ENCODE results near the gene KLF7.

KLF7 gene

GRCh38 chr2:207165121-207166038, at the start of gene KLF7:
Gene KLF7, minus strand, starts transcription at chr2:207165948. Its CDS starts 380 bp downstream, at chr2:207165568.
- peak within 1 kb of the TSS; percentile 93 for H3K27ac ChIP-seq
- no peak for TF ChIP-seq CTCF (conservative IDR thresholded peaks at IDR 0.05)

- TF ChIP-seq CTCF (conservative IDR thresholded peaks at IDR 0.05), result no peak
- H3K27ac ChIP-seq, result no peak overlapping the region
Measured at GRCh38 chr2:207215308-207215707, 49.6 kb upstream of the KLF7 start.

- no peak for TF ChIP-seq CTCF (conservative IDR thresholded peaks at IDR 0.05)
- H3K27ac ChIP-seq, result no peak overlapping the region
Measured at GRCh38 chr2:207214446-207214845, 48.7 kb upstream of the KLF7 start.

GRCh38 chr2:207206011-207206410, 40.3 kb upstream of the KLF7 start:
- no peak for TF ChIP-seq CTCF (conservative IDR thresholded peaks at IDR 0.05)
- peak overlapping the region; percentile 59 for H3K27ac ChIP-seq

- no peak for TF ChIP-seq CTCF (conservative IDR thresholded peaks at IDR 0.05)
- H3K27ac ChIP-seq, result peak overlapping the region; percentile 59
Measured at GRCh38 chr2:207205173-207205957, 39.6 kb upstream of the KLF7 start.

- no peak overlapping the region for H3K27ac ChIP-seq
- no peak for TF ChIP-seq CTCF (conservative IDR thresholded peaks at IDR 0.05)
Measured at GRCh38 chr2:207203056-207203455, 37.3 kb upstream of the KLF7 start.

GRCh38 chr2:207202645-207203044, 36.9 kb upstream of the KLF7 start:
- no peak for TF ChIP-seq CTCF (conservative IDR thresholded peaks at IDR 0.05)
- H3K27ac ChIP-seq, result no peak overlapping the region

Measured in VCaP (cell line).